HUES64 (cell line): ENCODE measurements around the gene UNC79. TPM values are rescaled to one million over a fixed set of nuclear protein-coding genes. Genes with fewer than 3 reads are reported as not detected.
A peak's percentile ranks its signal among the peaks of the same experiment; 100 is the strongest.
"Not testable (repeated sequence)": the region's sequence is repeated elsewhere in the genome, so short reads cannot be mapped to it uniquely, and the experiment has no call there.

Experiments used
- H3K27ac ChIP-seq: 2 replicates; pipeline ENCODE4 v1.7.0; 2013; ENCODE audit warnings: low read depth, low read length, inconsistent platforms
- H3K27me3 ChIP-seq: 2 replicates; pipeline ENCODE4 v1.6.1; 2013; ENCODE audit warnings: mild to moderate bottlenecking, low read length; ENCODE audit not compliant: insufficient read depth
- H3K36me3 ChIP-seq: 2 replicates; pipeline ENCODE4 v1.6.1; 2013; ENCODE audit warnings: mild to moderate bottlenecking, low read length; ENCODE audit not compliant: insufficient read depth
- H3K4me1 ChIP-seq: 2 replicates; pipeline ENCODE4 v1.6.1; 2013; ENCODE audit warnings: mild to moderate bottlenecking, low read length, moderate library complexity; ENCODE audit not compliant: insufficient read depth
- H3K4me3 ChIP-seq: 2 replicates; pipeline ENCODE4 v1.5.1; 2013; ENCODE audit warnings: mild to moderate bottlenecking, low read length, moderate library complexity
- H3K9ac ChIP-seq: 2 replicates; pipeline ENCODE4 v1.6.1; 2013; ENCODE audit warnings: mild to moderate bottlenecking, low read depth, low read length
- H3K9me3 ChIP-seq: 2 replicates; pipeline ENCODE4 v1.6.1; 2013; ENCODE audit warnings: low read depth, low read length; ENCODE audit not compliant: insufficient read depth
- WGBS: fragments of 150-250, 120-280 bp; methylation state at CpG from one replicate; pipeline ENCODE4 v1.1.7; 2013; ENCODE audit warnings: missing lambda C conversion rate; 5-methylcytosine and 5-hydroxymethylcytosine counted together
- polyA plus RNA-seq, 2 experiments: library from polyadenylated mRNA; stranded (reverse); fragments of 50-300 nt; gene quantifications; one replicate each; pipeline ENCODE4 v1.2.3, GENCODE V29; 2013

Gene UNC79
- polyA plus RNA-seq (2013, experiment 1 of 2), result 1.3 TPM
- 1.5 TPM for polyA plus RNA-seq (2013, experiment 2 of 2)

- Histone ChIP-seq H3K9me3 (0 out of 2 replicates have a peak, but pooled peaks cover 6% of the 10 kb centered on the region), H3K4me3 (peak within 1 kb of the TSS; percentile 82), H3K27me3 (peaks cover 18% of the 10 kb centered on the region), H3K36me3 (no peaks in the 10 kb centered on the region), H3K27ac (peak within 1 kb of the TSS; percentile 73; the same call in 1 of the 2 replicates), H3K9ac (peak within 1 kb of the TSS; percentile 68), H3K4me1 (peaks cover 4% of the 10 kb centered on the region; the same call in 1 of the 2 replicates)
- under 1% methylated on average over 51 of the region's 51 CpGs for WGBS
Measured at GRCh38 chr14:93430315-93431035, at the start of gene UNC79. Gene UNC79, plus strand, starts transcription at chr14:93430939. Its CDS starts 91 bp downstream, at chr14:93431030.

DNA sequence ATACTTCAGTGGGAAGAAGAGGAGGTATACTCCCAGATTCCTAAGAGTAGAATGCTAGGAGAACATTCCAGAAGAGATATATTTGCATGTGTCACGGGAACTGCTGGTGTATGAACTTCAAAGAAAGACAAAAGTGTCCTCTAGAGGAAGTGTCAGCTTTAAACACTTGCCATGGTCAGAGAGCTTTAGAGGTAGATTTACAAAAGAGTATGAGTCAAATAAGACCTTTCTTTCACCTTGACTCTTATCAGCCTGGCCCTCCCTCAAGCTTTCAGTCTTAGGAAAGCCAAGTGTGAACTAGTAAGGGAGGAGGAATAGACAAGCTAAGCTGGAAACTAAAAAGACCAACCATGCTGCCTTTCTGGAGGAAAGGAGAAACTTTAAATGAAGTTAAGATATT lies 49.1 kb upstream of the UNC79 start:
- Histone ChIP-seq H3K9me3 (no peaks in the 10 kb centered on the region), H3K27me3 (no peaks in the 10 kb centered on the region), H3K4me3 (no peak overlapping the region), H3K9ac (no peak overlapping the region), H3K36me3 (no peaks in the 10 kb centered on the region), H3K4me1 (no peaks in the 10 kb centered on the region), H3K27ac (no peak overlapping the region)
- WGBS, result 86% methylated on average over 1 of the region's 1 CpG

GRCh38 chr14:93384256-93384655 lies 46.5 kb upstream of the UNC79 start:
- not testable (repeated sequence) for H3K27me3 ChIP-seq, H3K36me3 ChIP-seq, H3K4me1 ChIP-seq, H3K9ac ChIP-seq, H3K27ac ChIP-seq, H3K4me3 ChIP-seq, H3K9me3 ChIP-seq
- WGBS, result 75% methylated on average over 1 of the region's 1 CpG

DNA sequence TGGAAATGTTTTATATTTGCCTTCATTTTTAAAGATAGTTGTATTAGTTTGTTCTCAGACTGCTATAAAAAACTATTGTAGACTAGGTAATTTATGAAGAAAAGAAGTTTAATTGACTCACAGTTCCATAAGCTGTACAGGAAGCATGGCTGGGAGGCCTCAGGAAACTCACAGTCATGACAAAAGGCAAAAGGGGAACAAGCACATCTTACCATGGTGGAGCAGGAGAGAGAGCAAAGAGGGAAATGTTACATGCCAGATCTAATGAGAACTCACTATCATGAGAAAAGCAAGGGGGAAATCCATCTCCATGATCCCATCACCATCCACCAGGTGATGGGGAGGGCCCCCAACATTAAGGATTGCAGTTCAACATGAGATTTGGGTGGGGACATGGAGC lies 35.5 kb upstream of the UNC79 start:
- H3K27ac ChIP-seq, result no peak overlapping the region
- no peaks in the 10 kb centered on the region for H3K4me1 ChIP-seq
- no peaks in the 10 kb centered on the region for H3K9me3 ChIP-seq
- H3K27me3 ChIP-seq, result no peaks in the 10 kb centered on the region
- H3K4me3 ChIP-seq, result no peak overlapping the region
- no peaks in the 10 kb centered on the region for H3K36me3 ChIP-seq
- no peak overlapping the region for H3K9ac ChIP-seq

DNA sequence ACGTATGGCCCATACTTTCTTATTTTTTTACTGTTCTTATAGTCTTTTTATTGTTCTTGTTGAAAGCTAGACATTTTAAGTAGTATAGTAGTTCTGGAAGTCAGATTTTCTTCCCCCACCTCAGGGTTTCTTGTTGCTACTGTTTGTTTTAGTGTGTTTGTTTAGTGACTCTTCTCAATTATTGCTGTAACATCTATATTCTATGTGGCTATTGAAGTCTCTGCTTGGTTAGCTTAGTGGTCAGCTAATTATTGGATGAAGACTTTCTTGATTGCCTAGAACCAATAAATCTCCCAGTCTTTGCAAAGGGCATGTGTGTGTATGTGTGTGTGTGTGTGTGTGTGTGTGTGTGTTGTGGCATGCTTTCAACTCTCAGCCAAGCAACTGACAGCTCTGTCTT lies 34.3 kb upstream of the UNC79 start:
- H3K9me3 ChIP-seq, result no peaks in the 10 kb centered on the region
- no peak overlapping the region for H3K9ac ChIP-seq
- no CpG with 5 or more reads among the region's 1 CpG for WGBS
- no peaks in the 10 kb centered on the region for H3K4me1 ChIP-seq
- H3K27ac ChIP-seq, result no peak overlapping the region
- H3K36me3 ChIP-seq, result no peaks in the 10 kb centered on the region
- H3K4me3 ChIP-seq, result no peak overlapping the region
- no peaks in the 10 kb centered on the region for H3K27me3 ChIP-seq

DNA sequence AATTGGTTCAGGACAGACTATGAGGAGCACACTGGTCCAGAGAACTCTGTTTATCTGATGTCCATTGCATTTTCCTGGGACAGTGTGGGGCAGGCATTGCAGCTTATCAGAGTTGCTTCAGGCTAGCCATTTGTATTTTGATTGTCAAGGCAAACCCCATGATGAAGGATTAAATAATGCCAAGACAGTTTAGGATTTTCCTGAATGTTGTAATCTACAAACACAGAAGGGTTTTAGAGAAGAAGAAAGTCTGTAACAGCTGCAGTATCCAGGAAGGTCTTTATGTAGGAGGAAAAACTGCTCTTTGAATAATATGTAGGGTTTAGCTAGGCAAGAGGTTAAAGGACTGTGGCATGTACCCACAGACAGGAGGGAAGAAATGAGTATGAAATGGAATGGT lies 32.2 kb upstream of the UNC79 start:
- H3K27ac ChIP-seq, result no peak overlapping the region
- no peak overlapping the region for H3K9ac ChIP-seq
- H3K4me1 ChIP-seq, result no peaks in the 10 kb centered on the region
- no peaks in the 10 kb centered on the region for H3K36me3 ChIP-seq
- no peak overlapping the region for H3K4me3 ChIP-seq
- no peaks in the 10 kb centered on the region; the same call in 1 of the 2 replicates for H3K9me3 ChIP-seq
- no peaks in the 10 kb centered on the region for H3K27me3 ChIP-seq

DNA sequence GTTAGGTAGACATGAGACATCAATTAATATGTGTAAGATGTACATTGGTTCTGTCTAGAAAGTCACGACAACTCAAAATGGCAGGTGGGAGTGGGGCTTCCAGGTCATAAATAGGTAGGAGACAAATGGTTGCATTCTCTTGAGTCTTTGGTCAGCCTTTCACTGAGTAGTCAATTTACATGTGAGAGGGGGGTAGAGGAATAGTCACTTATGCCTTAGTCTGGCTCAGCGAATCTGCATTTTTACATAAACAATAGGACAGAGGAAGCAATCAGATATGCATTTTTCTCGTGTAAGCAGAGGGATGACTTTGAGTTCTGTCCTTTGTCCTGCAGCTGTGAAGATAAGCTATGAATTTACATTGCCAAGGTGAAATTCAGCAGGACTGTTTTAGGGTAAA lies 27.8 kb upstream of the UNC79 start:
- Histone ChIP-seq H3K36me3 (no peaks in the 10 kb centered on the region), H3K4me3 (no peak overlapping the region)
- 28% methylated on average over 3 of the region's 3 CpGs for WGBS

GRCh38 chr14:93410021-93410420 lies 20.7 kb upstream of the UNC79 start:
- no peaks in the 10 kb centered on the region for H3K27me3 ChIP-seq
- WGBS, result 88% methylated on average over 2 of the region's 2 CpGs
- no peak overlapping the region for H3K27ac ChIP-seq

More for the DNA sequence above, 27.8 kb upstream of the UNC79 start:
- no peaks in the 10 kb centered on the region for H3K27me3 ChIP-seq
- peak overlapping the region; percentile 68; the same call in 1 of the 2 replicates for H3K27ac ChIP-seq
- no peak overlapping the region for H3K9ac ChIP-seq
- H3K9me3 ChIP-seq, result no peaks in the 10 kb centered on the region; the same call in 1 of the 2 replicates
- H3K4me1 ChIP-seq, result no peaks in the 10 kb centered on the region

DNA sequence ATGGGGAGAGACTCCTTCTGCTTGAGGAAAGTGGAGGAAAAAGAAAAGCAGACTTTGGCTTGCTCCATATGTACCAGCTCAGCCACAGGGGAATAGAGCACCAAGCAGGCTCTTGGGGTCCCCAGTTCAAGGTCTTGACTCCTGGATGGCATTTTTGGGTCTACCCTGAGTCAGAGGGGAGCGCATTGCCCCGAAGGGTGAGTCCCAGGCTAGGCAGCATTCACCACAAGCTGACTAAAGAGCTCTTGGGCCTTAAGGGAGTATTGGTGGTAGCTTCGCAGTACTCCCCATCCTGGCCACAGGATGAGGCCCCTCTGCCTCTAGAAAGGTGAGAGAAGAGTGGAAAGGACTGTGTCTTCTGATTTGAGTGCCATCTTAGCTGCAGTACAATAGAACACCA lies 19.8 kb upstream of the UNC79 start:
- Histone ChIP-seq H3K4me1 (no peaks in the 10 kb centered on the region), H3K4me3 (no peak overlapping the region), H3K9ac (no peak overlapping the region), H3K9me3 (no peaks in the 10 kb centered on the region), H3K36me3 (no peaks in the 10 kb centered on the region), H3K27ac (no peak overlapping the region), H3K27me3 (no peaks in the 10 kb centered on the region)
- 93% methylated on average over 3 of the region's 3 CpGs for WGBS

More at GRCh38 chr14:93410021-93410420, 20.7 kb upstream of the UNC79 start:
- no peaks in the 10 kb centered on the region for H3K36me3 ChIP-seq
- H3K4me1 ChIP-seq, result no peaks in the 10 kb centered on the region
- no peak overlapping the region for H3K9ac ChIP-seq
- H3K9me3 ChIP-seq, result no peaks in the 10 kb centered on the region
- no peak overlapping the region for H3K4me3 ChIP-seq

GRCh38 chr14:93425136-93425535 lies 5.6 kb upstream of the UNC79 start:
- H3K4me3 ChIP-seq, H3K36me3 ChIP-seq, H3K9me3 ChIP-seq, H3K4me1 ChIP-seq, H3K27ac ChIP-seq, H3K9ac ChIP-seq: not testable (repeated sequence)
- no CpG with 5 or more reads among the region's 1 CpG for WGBS
- H3K27me3 ChIP-seq, result peaks cover 16% of the 10 kb centered on the region

- Histone ChIP-seq H3K4me3 (no peak overlapping the region), H3K4me1 (peaks cover 4% of the 10 kb centered on the region; the same call in 1 of the 2 replicates), H3K36me3 (no peaks in the 10 kb centered on the region), H3K9me3 (0 out of 2 replicates have a peak, but pooled peaks cover 6% of the 10 kb centered on the region), H3K27ac (no peak overlapping the region), H3K27me3 (peaks cover 18% of the 10 kb centered on the region), H3K9ac (no peak overlapping the region)
Measured at GRCh38 chr14:93426750-93427149, 4.0 kb upstream of the UNC79 start.
